HG03175 (cell line): ENCODE measurements around the gene GID8.
A peak's percentile ranks its signal among the peaks of the same experiment; 100 is the strongest.

Experiments
- ATAC-seq: cut with Tn5 transposase; IDR thresholded peaks from one replicate; pipeline ENCODE4 v1.9.1; 2021; ENCODE audit warnings: mild to moderate bottlenecking, moderate library complexity; ENCODE audit not compliant: unreplicated experiment

GID8 gene

GRCh38 chr20:62941792-62942191 is 3.8 kb downstream of the GID8 start:
- no peak for ATAC-seq

- no peak for ATAC-seq
Measured at GRCh38 chr20:62942456-62942855, 4.5 kb downstream of the GID8 start.

GRCh38 chr20:62943396-62943795 is 5.4 kb downstream of the GID8 start:
- ATAC-seq = no peak

- no peak for ATAC-seq
Measured at GRCh38 chr20:62944184-62944583, 6.2 kb downstream of the GID8 start.

GRCh38 chr20:62944746-62945145 is 6.8 kb downstream of the GID8 start:
- ATAC-seq = no peak

DNA sequence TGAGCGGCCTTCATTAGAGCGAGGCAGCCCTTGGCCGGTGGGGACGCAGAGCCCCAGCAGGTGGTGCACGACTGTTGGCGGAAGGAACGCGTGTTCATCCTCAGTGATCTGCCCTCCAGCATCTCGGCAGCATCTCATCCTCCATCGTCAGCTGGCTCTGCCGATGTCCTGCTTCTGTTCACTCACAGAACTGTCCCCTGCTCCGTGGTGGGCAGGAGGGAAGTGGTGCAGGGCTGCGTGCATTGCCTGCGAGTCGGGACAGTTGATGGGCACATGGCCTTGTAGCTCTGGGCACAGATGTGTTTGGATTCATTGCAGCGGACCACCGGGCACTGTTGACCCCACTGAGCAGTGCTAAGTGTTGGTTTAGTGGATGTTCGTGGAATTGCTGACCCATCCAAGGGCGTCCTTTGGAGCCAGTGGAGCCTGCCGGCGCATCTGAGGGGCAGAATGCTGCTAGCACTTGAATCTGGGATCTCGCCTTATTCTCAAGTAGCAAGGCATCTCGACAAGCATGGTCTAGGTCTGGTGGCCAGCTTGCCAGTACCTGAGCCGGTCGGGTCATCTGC is 7.9 kb downstream of the GID8 start:
- no peak for ATAC-seq

DNA sequence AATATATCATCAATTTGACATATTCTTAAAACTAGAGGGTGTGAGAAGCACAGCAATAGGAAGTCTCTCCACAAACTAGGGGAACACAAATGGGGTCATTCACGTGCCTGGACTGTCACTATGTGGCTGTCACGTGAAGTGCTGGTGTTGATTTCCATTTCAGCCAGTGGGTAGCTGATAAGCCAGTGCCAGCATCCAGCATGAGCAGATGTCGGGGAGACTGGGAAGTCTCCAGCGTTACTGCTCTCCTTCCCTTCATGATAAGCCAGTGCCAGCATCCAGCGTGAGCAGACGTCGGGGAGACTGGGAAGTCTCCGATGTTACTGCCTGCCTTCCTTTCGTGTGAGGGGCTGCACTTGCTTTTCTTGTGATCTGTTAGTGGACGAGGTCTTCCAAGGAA is 9.0 kb downstream of the GID8 start:
- ATAC-seq = no peak

DNA sequence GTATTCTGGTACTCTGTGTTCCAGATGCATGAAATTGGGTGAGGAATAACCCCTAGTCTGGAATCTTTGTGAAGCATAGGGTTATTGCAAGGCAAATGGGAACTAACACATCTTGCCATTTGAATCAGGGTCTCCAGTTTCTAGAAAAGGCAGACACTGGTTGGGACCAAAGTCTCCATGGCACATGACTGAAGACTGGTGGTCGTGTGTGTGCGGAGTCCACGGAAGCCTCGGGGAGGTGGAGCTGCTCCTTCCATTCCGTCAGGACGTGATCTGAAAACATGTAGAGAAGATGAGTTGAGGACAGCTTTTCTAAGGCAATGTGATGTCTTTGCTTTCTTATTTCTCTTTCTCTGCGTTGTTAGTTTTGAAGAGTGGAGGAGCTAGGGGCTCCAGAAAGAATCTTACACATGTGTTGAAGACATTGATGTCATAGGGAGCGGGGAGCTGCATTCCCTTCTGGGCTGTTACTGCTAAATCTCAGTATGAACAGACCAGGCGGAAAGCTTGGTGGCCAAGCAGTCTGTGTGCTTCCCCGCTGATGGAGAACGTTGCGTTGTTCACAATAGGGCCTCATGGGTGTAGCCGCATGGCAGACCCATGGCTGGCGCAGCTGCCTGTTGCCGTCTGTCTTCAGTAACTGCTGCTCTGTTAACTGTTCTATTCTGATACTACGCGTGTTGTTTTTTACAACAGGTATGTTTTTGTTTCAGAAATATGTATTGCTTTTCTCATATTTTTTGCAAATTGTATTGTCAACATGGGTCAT is 9.8 kb downstream of the GID8 start:
- ATAC-seq = no peak

DNA sequence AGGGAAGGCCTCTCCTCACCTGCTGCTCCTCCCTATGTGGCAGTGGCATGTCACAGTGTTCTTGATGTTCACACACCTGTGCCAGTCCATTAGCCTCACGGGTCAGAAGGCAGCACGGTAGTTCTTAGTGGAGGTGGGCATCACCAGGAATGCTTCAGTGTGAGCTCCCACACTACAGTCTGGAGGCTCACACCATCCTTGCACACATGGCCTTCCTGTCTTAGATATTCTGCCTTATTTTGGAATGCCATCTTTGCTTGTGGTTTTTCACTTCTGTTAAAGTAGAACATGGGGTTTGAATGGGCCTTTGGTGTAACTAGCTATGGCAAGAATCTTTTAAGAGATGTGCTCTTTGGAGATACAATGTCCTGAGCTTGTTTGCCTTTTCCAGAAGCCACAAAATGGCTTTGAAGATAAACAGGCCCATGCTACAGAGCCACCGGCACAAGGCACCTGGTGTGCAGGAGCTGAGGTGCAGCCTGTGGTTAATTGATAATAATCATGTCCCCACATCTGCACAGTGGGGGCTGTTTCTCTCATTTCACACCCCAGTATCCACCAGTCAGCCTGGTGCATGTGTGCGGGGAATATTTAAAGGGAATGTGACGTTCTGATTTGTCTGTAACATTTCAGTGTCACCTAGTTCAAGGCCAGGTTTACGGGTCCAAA is 11.3 kb downstream of the GID8 start:
- ATAC-seq = no peak

GRCh38 chr20:62949962-62950361 is 12.0 kb downstream of the GID8 start:
- ATAC-seq = no peak

DNA sequence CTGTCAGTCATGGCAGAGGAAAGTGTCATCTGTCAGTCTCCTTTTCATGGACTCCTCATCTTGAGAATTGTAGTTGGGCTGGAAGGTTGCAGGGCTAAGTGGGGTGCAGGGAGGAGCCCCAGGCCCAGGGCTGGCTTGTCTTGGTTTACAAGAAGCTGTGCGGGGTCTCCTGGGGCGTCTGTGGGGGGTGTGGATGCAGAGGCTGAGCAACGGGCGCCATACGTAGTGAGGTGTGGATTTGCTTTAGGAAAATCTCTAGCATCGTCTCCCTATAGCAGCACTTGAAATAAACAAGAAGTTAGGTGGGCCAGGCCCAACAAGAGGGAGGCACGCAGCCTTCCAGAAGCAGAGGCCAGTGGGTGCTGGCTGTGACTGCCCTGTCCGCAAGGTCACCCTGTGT is 12.8 kb downstream of the GID8 start:
- ATAC-seq = no peak

DNA sequence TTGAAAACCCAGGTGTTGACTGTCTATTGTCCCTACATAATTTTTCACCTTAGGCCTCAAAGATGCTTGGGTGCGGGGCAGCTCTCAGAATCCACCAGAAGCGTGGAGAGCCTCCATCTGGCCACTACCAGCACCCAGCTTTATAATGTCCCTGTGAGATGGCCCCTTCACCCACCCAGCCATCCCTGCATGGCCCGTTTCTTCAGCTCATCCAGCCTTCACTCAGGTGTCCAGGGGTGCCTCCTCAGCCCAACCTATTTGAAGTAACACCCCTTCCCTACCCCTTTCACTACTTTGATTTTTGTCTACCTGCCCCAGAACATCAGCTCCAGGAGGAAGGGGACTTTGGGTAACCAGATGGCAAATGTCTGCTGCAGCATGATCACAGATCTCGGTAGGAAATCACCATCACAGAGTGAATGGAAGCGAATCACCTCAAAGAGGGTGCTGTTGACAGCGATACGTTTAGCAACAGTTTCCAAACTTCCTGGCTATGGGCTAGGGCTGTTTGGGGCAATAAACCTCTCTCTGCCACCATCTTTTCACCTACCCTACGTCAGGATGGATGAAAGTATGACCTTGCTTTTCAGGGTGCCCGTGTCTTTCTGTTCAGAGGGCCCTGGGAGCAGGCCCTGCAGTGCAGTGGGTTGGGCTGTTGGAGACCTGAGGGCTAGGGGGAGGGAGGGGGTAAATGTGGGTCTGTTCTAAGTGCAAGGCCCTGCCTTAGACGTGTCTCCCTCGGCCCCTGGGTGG is 13.4 kb downstream of the GID8 start:
- ATAC-seq = no peak

DNA sequence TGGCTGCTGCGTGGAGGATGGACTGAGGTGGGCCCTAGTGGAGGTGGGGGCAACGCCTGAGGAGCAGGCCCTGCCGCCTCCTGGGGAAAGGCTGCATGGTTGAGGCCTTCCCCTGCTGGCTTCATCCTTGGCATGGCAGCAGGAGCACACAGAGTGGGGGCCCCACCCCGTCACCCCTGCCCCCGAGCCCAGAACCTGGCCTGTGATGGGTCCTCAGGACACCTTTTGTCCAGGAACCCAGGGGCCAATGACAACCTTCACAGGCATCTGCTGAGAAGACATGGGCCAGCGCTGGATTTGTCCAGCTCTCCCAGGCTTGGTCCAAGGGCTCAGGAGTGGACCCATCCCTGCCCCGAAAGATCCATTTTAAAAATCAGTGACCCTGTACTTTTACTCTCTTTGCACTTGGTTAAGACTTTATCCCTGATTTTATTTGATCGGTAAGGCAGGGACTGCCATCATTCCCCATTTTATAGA is 14.0 kb downstream of the GID8 start:
- ATAC-seq = no peak

GRCh38 chr20:62952373-62952967 is 14.5 kb downstream of the GID8 start, which contains the start of gene SLC17A9:
Gene SLC17A9 (plus strand): TSS chr20:62952709. CDS start chr20:62952831, 122 bp downstream.
- ATAC-seq = peak; percentile 41

DNA sequence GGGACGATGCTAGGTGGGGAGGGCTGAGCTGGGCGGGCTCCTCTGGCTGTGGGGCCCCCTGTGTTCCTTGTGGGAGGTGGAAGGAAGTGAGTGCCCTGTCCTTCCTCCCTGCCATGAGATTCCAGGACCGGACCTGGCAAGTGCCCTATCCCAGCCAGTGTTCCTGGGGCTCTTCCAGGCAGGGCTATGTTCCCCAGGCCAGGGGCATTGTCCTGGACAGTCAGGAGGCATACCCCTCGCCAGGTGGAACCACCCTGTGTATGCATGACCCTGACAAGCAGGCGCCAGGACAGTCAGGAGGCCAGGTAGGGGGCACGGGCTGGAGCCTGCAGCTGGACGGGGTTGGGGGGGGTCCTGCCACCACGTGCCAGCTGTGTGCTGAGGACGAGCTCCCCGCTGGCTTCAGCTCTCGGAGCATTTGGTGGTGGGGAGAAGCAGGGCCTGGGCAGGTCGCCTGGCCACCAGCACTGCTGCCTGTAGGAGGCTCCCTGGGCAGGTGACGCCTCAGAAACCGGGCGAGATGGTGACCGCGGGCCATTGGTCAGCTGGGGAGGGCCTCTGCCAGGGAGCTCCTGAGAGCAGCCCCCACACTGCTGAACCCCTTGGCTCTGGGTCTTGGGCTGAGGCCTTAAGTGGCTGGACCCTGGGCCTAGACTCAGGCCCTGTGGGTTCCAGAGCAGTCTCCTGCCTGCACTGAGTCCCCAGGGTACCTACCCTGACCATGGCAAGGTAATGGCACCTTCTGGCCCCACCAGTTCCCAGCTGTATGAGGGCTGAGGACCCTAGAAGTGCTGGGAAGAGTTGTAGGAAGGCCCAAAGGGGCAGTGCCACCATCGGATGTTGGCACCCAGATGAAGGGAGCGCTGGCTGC is 15.3 kb downstream of the GID8 start:
- no peak for ATAC-seq

- ATAC-seq = peak; percentile 84
Measured at GRCh38 chr20:62953839-62954703, 16.1 kb downstream of the GID8 start.

DNA sequence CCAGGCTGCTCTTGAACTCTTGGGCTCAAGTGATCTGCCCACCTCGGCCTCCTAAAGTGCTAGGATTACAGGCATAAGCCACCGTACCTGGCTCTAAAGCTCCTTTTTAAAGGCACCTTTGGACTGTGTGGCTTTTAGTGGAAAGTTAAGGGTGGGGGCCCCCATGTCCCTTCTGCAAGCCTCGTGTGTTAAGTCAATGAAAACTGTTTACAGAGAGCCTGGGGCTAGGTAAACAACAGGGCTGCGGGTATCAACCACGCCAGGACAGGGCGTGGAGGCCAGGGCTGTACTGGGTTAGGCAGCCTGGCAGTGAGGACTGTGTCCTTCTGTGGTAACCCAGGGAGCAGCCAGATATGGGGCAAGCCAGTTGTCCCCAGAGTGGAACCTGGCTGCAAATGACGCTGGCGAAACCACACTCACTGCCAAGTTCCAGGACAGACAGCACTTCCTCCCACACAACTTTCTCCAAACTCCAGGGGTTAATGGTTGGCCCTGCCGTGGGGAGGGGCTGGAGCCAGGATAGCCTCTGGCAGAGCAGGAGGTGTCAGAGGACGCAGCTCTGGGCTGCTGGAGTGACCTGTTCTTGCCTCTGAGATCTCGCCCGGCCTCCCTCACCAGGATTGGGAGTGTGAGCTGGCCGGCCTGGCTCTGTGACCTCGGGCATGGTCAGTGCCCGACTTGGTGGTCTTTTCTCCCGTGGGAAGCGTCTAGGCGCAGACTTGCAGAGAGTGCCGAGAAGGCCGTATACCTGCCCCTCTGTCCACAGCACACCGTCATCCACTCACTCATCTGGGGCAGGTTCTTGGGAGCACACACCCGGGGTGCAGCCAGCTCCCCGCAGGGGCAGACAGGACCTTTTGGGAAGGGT is 17.8 kb downstream of the GID8 start:
- no peak for ATAC-seq
